Upper lobe of left lung (tissue), 4 donors: ENCODE results near the gene SLC30A1.

Experiments used
- CTCF ChIP-seq, 6 experiments: fragments of 450-650 bp in 4 of 6; fragments of 200-600 bp in 2 of 6; sonication (generic) in 2 of 6; IDR thresholded peaks; one replicate each; pipeline ENCODE4 v1.5.1; 2016 to 2019; ENCODE audit warnings: antibody characterized with exemption in 6 of 6
- EP300 ChIP-seq, 4 donors: sonication (generic); formaldehyde crosslinking; IDR thresholded peaks; one replicate each; pipeline ENCODE4 v1.5.1; 2017; ENCODE audit warnings: antibody characterized with exemption in 4 of 4, control low read depth in 2 of 4
- POLR2AphosphoS5 ChIP-seq, 2 donors: sonication (generic); formaldehyde crosslinking; IDR thresholded peaks; one replicate each; pipeline ENCODE4 v1.5.1; 2017; ENCODE audit warnings: antibody characterized with exemption in 2 of 2

GRCh38 chr1:211604548-211604947, 25.6 kb upstream of the SLC30A1 start:
- TF ChIP-seq CTCF (IDR thresholded peaks at IDR 0.05) (no peak), EP300 (IDR thresholded peaks at IDR 0.05) (no peak), POLR2AphosphoS5 (IDR thresholded peaks at IDR 0.05) (no peak)
